HG02763 (cell line): ENCODE measurements around the gene F8.
A peak's percentile ranks its signal among the peaks of the same experiment; 100 is the strongest.
"Not testable (repeated sequence)": the region's sequence is repeated elsewhere in the genome, so short reads cannot be mapped to it uniquely, and the experiment has no call there.

Source experiments
- ATAC-seq: cut with Tn5 transposase; IDR thresholded peaks from one replicate; pipeline ENCODE4 v1.9.1; 2021; ENCODE audit warnings: mild to moderate bottlenecking, moderate library complexity; ENCODE audit not compliant: unreplicated experiment

The F8 gene

GRCh38 chrX:154819771-154820341 is 202.7 kb downstream of the F8 start:
- ATAC-seq, result no peak

GRCh38 chrX:154818916-154819770 is 203.4 kb downstream of the F8 start:
- no peak for ATAC-seq

- not testable (repeated sequence) for ATAC-seq
These were observed 205.4 kb downstream of the F8 start for GRCh38 chrX:154817048-154817618.

- not testable (repeated sequence) for ATAC-seq
These were observed 206.1 kb downstream of the F8 start for GRCh38 chrX:154816326-154816898.

- no peak for ATAC-seq
These were observed 207.2 kb downstream of the F8 start for GRCh38 chrX:154815274-154815818.

GRCh38 chrX:154813801-154814200 is 208.7 kb downstream of the F8 start:
- ATAC-seq, result no peak

- ATAC-seq, result no peak
These were observed 210.0 kb downstream of the F8 start for GRCh38 chrX:154812341-154813101.

GRCh38 chrX:154809939-154810665 is 212.4 kb downstream of the F8 start:
- ATAC-seq, result no peak

- ATAC-seq, result no peak
These were observed 215.6 kb downstream of the F8 start for GRCh38 chrX:154806837-154807501.

GRCh38 chrX:154805696-154806091 is 216.8 kb downstream of the F8 start:
- ATAC-seq, result no peak

- ATAC-seq, result peak; percentile 91
These were observed 217.4 kb downstream of the F8 start, which contains the start of gene MPP1 for GRCh38 chrX:154804957-154805695. Gene MPP1, minus strand, starts transcription at chrX:154805485. Its CDS starts 112 bp downstream, at chrX:154805373.

- ATAC-seq, result no peak
These were observed 218.1 kb downstream of the F8 start for GRCh38 chrX:154804261-154804956.

GRCh38 chrX:154802947-154803346 is 219.6 kb downstream of the F8 start:
- ATAC-seq, result no peak

- ATAC-seq, result no peak
These were observed 221.9 kb downstream of the F8 start for GRCh38 chrX:154800478-154801210.

- no peak for ATAC-seq
These were observed 222.8 kb downstream of the F8 start for GRCh38 chrX:154799556-154800348.

GRCh38 chrX:154797006-154797405 is 225.5 kb downstream of the F8 start:
- no peak for ATAC-seq

- no peak for ATAC-seq
These were observed 227.5 kb downstream of the F8 start for GRCh38 chrX:154795016-154795415.
